Type B pancreatic cell (in vitro differentiated cells): ENCODE measurements around the gene TEX14. TPM values are rescaled to one million over a fixed set of nuclear protein-coding genes. Genes with fewer than 3 reads are reported as not detected.

Experiments used
- DNase-seq: peaks from one replicate; pipeline ENCODE4 v3.0.0; 2021; ENCODE audit warnings: mixed read lengths; ENCODE audit not compliant: unreplicated experiment; ENCODE audit errors: extremely low spot score
- H3K27ac Mint-ChIP-seq: 2 replicates; pipeline ENCODE4 v1.8.0; 2021; ENCODE audit warnings: mild to moderate bottlenecking, mixed read lengths
- H3K27me3 Mint-ChIP-seq: 2 replicates; pipeline ENCODE4 v1.8.0; 2021; ENCODE audit warnings: mixed read lengths
- H3K36me3 Mint-ChIP-seq: 2 replicates; pipeline ENCODE4 v1.8.0; 2021; ENCODE audit warnings: mixed read lengths
- H3K4me1 Mint-ChIP-seq: one replicate; pipeline ENCODE4 v1.8.0; 2021; ENCODE audit warnings: mixed read lengths; ENCODE audit not compliant: unreplicated experiment
- H3K4me3 Mint-ChIP-seq: 2 replicates; pipeline ENCODE4 v1.8.0; 2021; ENCODE audit warnings: mild to moderate bottlenecking, mixed read lengths
- H3K9me3 Mint-ChIP-seq: 2 replicates; pipeline ENCODE4 v1.8.0; 2021; ENCODE audit warnings: mixed read lengths
- total RNA-seq: library from RNA; stranded (reverse); gene quantifications from 2 replicates; pipeline ENCODE4 v1.2.1, GENCODE V29; 2021; ENCODE audit warnings: low replicate concordance
- TF ChIP-seq, protein P1 (sequence below): fragments of 200-600 bp; sonication (generic); conservative IDR thresholded peaks from 2 replicates; pipeline ENCODE4 v1.5.0; 2021; ENCODE audit warnings: antibody characterized with exemption, mild to moderate bottlenecking

TEX14 gene
- total RNA-seq, 1 donor from 2014 or later: 0.34 TPM

DNA sequence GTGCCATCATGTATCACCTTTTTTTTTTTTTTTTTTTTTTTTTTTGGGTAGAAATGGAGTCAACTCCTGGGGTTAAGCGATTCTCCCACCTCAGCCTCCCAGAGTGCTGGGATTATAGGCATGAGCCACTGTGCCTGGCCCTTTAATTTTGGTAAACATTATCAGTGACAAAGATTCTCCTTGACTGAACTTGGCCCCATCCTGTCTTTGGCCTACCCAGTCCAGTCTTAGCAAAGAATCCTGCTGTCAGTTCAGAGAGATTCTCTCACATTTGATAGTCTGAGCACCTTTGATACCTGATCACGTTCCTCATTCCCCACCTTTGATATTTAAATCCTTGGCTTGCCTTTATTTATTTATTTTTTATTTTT lies 12.1 kb upstream of the TEX14 start:
- peak overlapping the region; percentile 34 for H3K27ac Mint-ChIP-seq
- H3K9me3 Mint-ChIP-seq: no peaks in the 10 kb centered on the region
- H3K36me3 Mint-ChIP-seq: peaks cover 11% of the 10 kb centered on the region
- no peaks in the 10 kb centered on the region for H3K4me1 Mint-ChIP-seq
- H3K27me3 Mint-ChIP-seq: no peaks in the 10 kb centered on the region
- TF ChIP-seq, protein P1, sequence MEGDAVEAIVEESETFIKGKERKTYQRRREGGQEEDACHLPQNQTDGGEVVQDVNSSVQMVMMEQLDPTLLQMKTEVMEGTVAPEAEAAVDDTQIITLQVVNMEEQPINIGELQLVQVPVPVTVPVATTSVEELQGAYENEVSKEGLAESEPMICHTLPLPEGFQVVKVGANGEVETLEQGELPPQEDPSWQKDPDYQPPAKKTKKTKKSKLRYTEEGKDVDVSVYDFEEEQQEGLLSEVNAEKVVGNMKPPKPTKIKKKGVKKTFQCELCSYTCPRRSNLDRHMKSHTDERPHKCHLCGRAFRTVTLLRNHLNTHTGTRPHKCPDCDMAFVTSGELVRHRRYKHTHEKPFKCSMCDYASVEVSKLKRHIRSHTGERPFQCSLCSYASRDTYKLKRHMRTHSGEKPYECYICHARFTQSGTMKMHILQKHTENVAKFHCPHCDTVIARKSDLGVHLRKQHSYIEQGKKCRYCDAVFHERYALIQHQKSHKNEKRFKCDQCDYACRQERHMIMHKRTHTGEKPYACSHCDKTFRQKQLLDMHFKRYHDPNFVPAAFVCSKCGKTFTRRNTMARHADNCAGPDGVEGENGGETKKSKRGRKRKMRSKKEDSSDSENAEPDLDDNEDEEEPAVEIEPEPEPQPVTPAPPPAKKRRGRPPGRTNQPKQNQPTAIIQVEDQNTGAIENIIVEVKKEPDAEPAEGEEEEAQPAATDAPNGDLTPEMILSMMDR: no peak
- no peak for DNase-seq
- H3K4me3 Mint-ChIP-seq: no peak overlapping the region

DNA sequence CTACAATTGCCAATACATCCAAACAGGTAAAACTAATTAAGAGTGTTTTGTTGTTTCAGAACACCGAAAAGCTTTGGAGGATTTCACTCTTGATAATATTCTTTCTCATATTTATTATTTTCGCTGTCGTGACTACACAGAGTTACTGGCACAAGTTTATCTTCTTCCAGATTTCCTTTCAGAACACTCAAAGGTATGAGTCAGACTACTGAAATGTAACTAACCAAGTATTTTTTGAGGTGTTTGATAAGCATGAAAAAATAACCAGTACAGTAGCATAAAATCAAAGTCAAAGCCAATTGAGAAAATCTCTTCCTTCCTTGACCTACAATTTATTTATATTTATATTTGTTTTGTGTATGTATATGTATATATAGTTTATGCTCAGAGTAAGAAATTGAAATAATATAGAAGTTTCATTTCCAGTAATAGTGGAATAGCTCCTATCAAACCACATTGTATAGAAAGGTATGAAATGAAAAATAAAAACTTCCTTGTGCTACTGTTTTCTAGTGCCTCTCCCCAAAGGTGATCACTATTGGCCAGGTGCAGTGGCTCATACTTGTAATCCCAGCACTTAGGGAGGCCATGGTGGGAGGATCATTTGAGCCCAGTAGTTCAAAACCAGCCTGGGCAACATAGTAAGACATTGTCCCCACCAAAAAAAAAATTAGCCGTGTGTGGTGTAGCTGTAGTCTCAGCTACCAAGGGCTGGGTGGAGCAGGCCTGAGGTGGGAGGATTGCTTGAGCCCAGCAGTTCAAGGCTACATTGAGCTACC lies 11.5 kb upstream of the TEX14 start:
- Mint-ChIP-seq H3K27me3 (no peaks in the 10 kb centered on the region), H3K27ac (peak overlapping the region; percentile 34), H3K4me3 (no peak overlapping the region), H3K36me3 (peaks cover 11% of the 10 kb centered on the region), H3K4me1 (no peaks in the 10 kb centered on the region), H3K9me3 (no peaks in the 10 kb centered on the region)
- TF ChIP-seq, protein P1: no peak
- DNase-seq: no peak

DNA sequence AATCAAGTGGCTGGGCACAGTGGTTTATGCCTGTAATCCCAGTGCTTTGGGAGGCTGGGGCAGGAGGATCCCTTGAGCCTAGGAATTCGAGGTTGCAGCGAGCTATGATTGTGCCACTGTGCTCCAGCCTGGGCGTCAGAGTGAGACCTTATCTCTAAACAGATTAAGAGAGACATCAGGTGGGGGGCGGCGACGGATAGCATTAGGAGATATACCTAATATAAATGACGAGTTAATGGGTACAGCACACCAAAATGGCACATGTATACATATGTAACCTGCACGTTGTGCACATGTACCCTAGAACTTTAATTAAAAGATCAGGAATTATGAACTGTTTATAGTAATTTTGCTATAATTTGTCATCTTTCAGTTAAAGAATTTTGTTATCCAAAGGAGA lies 10.9 kb upstream of the TEX14 start:
- Mint-ChIP-seq H3K27me3 (no peaks in the 10 kb centered on the region), H3K9me3 (no peaks in the 10 kb centered on the region), H3K4me1 (no peaks in the 10 kb centered on the region), H3K36me3 (peaks cover 11% of the 10 kb centered on the region), H3K27ac (no peak overlapping the region), H3K4me3 (no peak overlapping the region)
- no peak for DNase-seq
- TF ChIP-seq, protein P1: no peak

DNA sequence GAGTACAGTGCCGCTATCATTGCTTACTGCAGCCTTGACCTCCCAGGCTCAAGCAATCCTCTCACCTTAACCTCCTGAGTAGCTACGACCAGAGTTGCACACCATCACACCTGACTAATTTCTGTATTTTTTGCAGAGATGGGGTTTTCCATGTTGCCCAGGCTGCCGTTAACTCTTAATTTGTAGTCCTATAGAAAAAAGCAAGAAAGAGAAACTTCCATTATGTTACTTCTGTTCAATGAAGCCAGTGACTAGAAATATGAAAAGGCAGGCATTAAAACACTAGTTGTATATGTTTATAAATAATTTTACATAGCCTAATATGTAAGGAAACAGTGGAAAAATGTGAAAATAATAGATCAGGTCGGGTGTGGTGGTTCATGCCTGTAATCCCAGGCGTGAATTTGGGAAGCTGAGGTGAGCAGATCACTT lies 10.2 kb upstream of the TEX14 start:
- H3K27me3 Mint-ChIP-seq: no peaks in the 10 kb centered on the region
- H3K9me3 Mint-ChIP-seq: no peaks in the 10 kb centered on the region
- H3K4me3 Mint-ChIP-seq: no peak overlapping the region
- H3K27ac Mint-ChIP-seq: no peak overlapping the region
- no peak for DNase-seq
- peaks cover 11% of the 10 kb centered on the region for H3K36me3 Mint-ChIP-seq
- TF ChIP-seq, protein P1: no peak
- H3K4me1 Mint-ChIP-seq: no peaks in the 10 kb centered on the region

DNA sequence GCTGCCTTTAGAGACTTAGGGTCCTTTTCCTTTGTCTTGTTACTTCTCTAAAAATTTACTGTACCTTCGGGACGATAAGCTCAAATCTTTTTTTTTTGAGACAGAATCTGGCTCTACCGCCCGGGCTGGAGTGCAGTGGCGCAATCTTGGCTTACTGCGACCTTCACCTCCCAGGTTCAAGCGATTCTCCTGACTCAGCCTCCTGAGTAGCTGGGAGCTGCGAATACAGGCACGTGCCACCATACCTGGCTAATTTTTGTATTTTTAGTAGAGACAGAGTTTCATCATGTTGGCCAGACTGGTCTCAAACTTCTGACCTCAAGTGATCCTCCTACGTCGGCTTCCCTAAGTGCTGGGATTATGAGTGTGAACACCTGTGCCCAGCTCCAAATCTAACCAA lies 7.9 kb upstream of the TEX14 start:
- DNase-seq: no peak
- TF ChIP-seq, protein P1: no peak
- no peaks in the 10 kb centered on the region for H3K27me3 Mint-ChIP-seq
- no peak overlapping the region for H3K27ac Mint-ChIP-seq
- H3K4me3 Mint-ChIP-seq: no peak overlapping the region
- H3K36me3 Mint-ChIP-seq: peaks cover 9% of the 10 kb centered on the region
- H3K4me1 Mint-ChIP-seq: no peaks in the 10 kb centered on the region
- no peaks in the 10 kb centered on the region for H3K9me3 Mint-ChIP-seq
